Activated naive CD4-positive, alpha-beta T cell treated with anti-CD3 and anti-CD28 coated beads, Interleukin-2, amount 10 ng/mL, durations not matched to agents 7 days and 5 days (primary cell): ENCODE measurements around the gene AIFM3.

Experiments used
- CTCF ChIA-PET: fragments of 350-600 bp; sonication (Branson Sonifier 250); formaldehyde crosslinking; loops from one replicate; lab custom pipeline; 2021; ENCODE audit warnings: antibody characterized with exemption; lab: Charles Lee
- DNase-seq: peaks from one replicate; pipeline ENCODE4 v3.0.0-alpha.2; 2020
- H3K27ac Mint-ChIP-seq: one replicate; pipeline ENCODE4 v1.8.0; 2021; ENCODE audit warnings: mild to moderate bottlenecking, moderate library complexity, mixed read lengths
- H3K27me3 Mint-ChIP-seq: one replicate; pipeline ENCODE4 v1.8.0; 2021; ENCODE audit warnings: mild to moderate bottlenecking, mixed read lengths
- H3K36me3 Mint-ChIP-seq: one replicate; pipeline ENCODE4 v1.8.0; 2021; ENCODE audit warnings: mixed read lengths
- H3K4me1 Mint-ChIP-seq: one replicate; pipeline ENCODE4 v1.8.0; 2021; ENCODE audit warnings: mixed read lengths
- H3K4me3 Mint-ChIP-seq: one replicate; pipeline ENCODE4 v1.8.0; 2021; ENCODE audit warnings: mild to moderate bottlenecking, moderate library complexity, mixed read lengths
- H3K9me3 Mint-ChIP-seq: one replicate; pipeline ENCODE4 v1.8.0; 2021; ENCODE audit warnings: mixed read lengths

AIFM3 gene

DNA sequence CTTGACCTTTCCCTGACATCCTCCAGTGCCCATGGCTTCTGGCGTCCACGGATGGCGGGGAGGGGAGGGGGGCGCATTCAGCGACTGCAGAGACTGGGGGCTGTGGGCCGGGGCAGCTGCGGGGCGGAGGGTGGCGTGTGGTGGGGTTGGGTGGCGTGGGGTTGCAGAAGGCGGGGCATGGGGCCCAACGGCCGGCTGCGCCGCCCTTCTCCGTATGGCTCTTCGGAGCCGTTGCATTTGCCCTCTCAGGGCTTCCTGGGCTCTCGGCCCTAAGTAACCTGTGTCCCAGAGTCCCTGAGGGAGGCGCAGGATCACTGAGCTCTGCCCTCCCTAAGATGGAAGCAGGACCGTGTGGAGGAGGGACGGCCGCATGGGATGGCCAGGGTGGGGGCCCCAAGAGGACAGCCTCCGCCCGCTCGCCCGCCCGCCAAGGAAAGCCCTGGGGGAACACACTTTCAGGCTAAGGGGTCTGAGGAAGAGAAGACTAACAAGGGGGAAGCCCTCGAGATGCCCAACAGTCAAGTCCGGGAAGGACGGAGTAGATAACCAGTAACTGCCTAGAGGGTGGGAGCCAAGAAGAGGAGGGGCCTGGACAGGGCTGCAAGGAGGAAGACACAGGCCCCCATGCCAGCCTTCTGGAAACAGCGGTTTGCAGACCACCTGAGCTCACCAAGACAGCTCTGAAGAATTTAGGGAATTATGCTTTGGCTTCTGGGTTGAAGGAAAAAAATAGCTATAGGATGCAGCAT lies 9.2 kb upstream of the AIFM3 start:
- Mint-ChIP-seq H3K27ac (no peak overlapping the region), H3K4me1 (peaks cover 18% of the 10 kb centered on the region)
- CTCF ChIA-PET, result interaction anchor here (1.0 kb wide), 1 partner anchor 163 kb away, joined by 4 read pairs; no protein-coding TSS in a partner anchor

DNA sequence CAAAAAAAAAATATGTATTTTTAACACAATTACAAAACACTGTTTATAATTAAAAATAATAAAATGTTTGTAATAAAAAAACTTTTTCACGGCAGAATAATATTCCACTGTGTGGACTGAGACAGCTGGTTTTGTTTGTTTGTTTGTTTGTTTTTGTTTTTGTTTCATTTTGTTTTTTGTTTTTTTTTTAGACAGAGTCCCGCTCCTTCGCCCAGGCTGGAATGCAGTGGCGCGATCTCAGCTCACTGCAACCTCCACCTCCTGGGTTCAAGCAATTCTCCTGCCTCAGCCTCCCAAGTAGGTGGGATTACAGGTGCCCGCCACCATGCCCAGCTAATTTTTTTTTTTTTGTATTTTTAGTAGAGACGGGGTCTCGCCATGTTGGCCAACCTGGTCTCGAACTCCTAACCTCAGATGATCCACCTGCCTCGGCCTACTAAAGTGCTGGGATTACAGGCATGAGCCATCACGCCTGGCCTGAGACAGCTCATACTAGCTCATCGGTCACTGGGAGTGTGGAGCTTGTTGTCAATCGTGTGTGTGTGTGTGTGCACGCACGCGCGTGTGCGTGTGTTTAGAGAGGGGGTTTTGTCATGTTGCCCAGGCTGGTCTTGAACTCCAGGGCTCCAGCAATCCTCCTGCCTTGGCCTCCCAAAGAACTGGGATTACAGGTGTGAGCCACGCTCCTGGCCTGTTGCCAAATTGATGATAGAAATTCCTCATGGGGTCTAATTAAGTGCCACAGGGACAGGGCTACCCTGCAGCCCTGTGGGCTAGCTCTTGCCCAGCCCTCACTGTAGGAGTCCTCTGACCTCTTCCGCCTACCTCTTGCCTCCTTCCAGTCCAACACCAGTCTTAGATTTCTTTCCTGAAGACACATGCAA lies 7.2 kb upstream of the AIFM3 start:
- Mint-ChIP-seq H3K4me3 (no peak overlapping the region), H3K27ac (no peak overlapping the region), H3K36me3 (peaks cover 5% of the 10 kb centered on the region), H3K4me1 (peaks cover 26% of the 10 kb centered on the region), H3K9me3 (no peaks in the 10 kb centered on the region), H3K27me3 (peaks cover 73% of the 10 kb centered on the region)
- CTCF ChIA-PET, result interaction anchor here (0.5 to 3.8 kb wide), 6 partner anchors 8 to 41 kb away, joined by 3 to 16 read pairs (median 4); partner anchors contain the start of gene LZTR1
- no peak for DNase-seq

More for the DNA sequence above, 9.2 kb upstream of the AIFM3 start:
- no peak overlapping the region for H3K4me3 Mint-ChIP-seq
- H3K27me3 Mint-ChIP-seq, result peaks cover 53% of the 10 kb centered on the region
- peaks cover 10% of the 10 kb centered on the region for H3K36me3 Mint-ChIP-seq
- DNase-seq, result no peak
- H3K9me3 Mint-ChIP-seq, result no peaks in the 10 kb centered on the region

DNA sequence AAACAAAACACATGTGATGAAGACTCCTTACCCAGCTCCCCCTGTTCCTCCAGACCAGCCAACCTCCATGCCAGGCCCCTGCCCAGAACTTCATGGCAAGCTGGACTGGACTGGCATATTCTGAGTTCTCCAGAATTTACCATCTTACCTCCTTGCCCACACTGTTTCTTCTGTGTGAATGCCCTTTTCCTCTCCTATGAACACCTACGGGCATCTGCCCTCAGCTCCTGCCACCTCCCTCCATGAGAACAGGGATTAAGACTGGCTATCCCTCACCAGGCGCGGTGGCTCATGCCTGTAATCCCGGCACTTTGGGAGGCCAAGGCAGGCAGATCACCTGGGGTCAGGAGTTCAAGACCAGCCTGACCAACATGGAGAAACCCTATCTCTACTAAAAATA lies 6.4 kb upstream of the AIFM3 start:
- peaks cover 27% of the 10 kb centered on the region for H3K4me1 Mint-ChIP-seq

DNA sequence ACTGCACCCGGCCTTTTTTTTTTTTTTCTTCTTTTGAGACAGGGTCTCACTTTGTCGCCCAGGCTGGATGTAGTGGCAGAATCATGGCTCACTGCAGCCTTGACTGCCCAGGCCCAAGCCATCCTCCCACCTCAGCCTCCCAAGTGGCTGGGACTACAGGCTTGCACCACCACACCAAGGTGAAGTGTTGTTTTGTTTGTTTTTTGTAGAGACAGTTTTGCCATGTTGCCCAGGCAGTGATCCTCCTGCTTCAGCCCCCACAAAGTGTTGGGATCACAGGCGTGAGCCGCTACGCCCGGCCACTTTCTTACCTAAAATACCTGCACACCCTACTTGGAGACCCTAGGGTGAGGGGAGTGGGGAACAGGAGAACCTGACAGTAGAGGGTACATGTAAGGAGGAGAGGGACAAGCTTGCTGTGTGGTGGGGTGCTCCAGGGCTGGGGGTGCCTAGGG lies 4.5 kb upstream of the AIFM3 start:
- DNase-seq, result no peak
- CTCF ChIA-PET, result interaction anchor here (1.3 to 3.8 kb wide), 3 partner anchors 8 to 19 kb away, joined by 3 to 16 read pairs (median 5); partner anchors contain the start of gene LZTR1
- Mint-ChIP-seq H3K27me3 (peaks cover 80% of the 10 kb centered on the region), H3K9me3 (no peaks in the 10 kb centered on the region), H3K36me3 (peaks cover 3% of the 10 kb centered on the region), H3K4me1 (peaks cover 23% of the 10 kb centered on the region), H3K4me3 (no peak overlapping the region), H3K27ac (no peak overlapping the region)

More for the DNA sequence above, 6.4 kb upstream of the AIFM3 start:
- CTCF ChIA-PET, result interaction anchor here (1.2 to 3.8 kb wide), 3 partner anchors 8 to 21 kb away, joined by 3 to 16 read pairs (median 5); no protein-coding TSS in a partner anchor
- no peak for DNase-seq
- Mint-ChIP-seq H3K9me3 (no peaks in the 10 kb centered on the region), H3K27ac (no peak overlapping the region), H3K4me3 (no peak overlapping the region), H3K27me3 (peaks cover 79% of the 10 kb centered on the region), H3K36me3 (peaks cover 5% of the 10 kb centered on the region)

DNA sequence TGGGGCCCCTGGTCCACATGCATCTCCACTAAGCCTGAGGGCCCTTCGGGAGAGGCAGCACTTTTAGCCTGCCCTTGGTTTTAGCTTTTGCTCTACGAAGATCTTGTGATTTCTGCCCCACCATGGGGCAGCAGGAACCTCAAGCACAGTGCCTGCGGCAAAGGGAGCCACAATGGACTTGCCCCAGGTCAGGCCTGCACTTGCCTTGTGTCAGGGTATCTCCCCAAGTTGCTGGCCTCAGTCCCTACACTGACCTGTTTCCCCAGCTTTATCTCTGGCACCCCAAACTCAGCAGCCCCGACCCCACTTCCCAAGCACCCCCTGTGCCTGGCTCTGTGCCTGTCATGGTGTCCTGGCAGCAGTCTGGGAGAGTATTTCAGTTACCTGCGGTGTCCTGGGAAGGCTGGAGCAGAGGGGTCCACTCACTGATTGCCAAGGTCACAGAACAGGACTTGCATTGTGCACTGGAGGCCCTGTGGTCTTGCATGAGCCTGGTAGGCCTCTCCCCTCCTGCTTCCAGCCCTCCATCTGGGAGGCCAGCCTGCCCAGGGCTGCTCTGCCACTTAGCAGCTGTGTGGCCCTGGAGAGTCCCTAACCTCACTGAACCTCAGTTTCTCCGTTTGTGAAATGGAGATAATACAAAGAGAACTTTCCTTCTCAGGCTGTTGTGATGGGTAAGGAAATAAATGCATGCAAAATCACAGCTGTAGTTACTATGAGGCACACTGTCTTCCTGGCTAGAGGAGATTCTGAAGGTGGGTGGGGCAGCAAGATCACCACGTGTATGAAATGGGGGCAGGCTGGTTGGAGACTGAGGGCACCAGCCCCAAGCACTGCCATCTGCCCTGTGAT lies 3.6 kb upstream of the AIFM3 start:
- Mint-ChIP-seq H3K4me3 (no peak overlapping the region), H3K27ac (no peak overlapping the region), H3K27me3 (peaks cover 73% of the 10 kb centered on the region), H3K36me3 (peaks cover 3% of the 10 kb centered on the region), H3K4me1 (peaks cover 16% of the 10 kb centered on the region), H3K9me3 (no peaks in the 10 kb centered on the region)
- DNase-seq, result no peak
- CTCF ChIA-PET, result interaction anchor here (1.3 to 3.8 kb wide), 3 partner anchors 9 to 18 kb away, joined by 3 to 16 read pairs (median 5); partner anchors contain the start of gene LZTR1

DNA sequence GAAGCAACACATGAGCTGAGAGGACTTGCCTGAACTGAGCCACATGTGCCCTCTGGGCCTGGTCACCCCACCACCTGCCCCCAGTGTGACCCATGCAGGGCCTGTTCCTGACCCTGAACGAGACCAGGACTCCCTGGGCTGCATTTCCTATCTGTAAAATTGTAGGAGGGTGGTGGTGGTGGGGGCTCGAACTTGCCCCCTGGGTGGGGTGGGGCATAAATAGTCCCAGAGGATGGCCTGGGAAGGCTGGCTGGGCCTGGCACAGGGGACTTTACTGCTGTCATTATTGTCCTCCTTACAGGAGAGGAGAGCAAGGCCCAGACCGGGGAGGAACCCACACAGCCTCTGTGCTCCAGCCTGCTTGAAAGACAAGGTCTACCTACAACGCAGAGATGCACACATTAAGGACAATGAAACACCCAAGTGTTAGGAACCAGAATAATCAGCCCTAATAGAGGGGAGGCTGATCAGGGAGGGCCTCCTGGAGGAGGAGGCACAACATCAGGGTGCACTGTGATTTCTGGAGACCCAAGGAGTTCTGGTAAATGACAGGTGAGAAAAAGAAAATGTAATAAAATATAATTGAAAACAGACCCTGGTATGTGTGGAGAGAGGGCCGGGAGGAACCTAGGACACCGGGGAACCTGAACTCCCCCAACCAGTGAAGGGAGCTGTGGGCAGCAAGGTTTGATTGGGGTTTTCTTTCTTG lies 2.8 kb upstream of the AIFM3 start:
- no peak for DNase-seq
- H3K4me1 Mint-ChIP-seq, result peaks cover 16% of the 10 kb centered on the region

DNA sequence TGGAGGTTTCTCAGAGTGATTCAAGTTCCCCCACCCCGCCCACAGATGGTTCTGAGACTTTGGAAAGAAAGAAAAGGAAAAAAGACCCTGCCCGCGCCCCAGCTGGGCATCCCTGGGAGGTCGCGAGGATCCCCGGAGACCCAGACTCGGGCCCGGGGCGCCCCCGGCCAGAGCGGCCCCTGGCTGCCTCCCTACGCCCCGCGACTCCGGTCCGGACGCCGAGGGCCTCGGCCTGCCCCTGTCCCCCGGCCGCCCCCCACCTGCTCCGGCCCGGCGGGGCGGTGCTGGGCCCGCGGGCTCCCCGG lies 2.3 kb upstream of the AIFM3 start:
- no peaks in the 10 kb centered on the region for H3K9me3 Mint-ChIP-seq
- no peak for DNase-seq
- peaks cover 16% of the 10 kb centered on the region for H3K4me1 Mint-ChIP-seq
- CTCF ChIA-PET, result no interaction called here
- H3K36me3 Mint-ChIP-seq, result peaks cover 3% of the 10 kb centered on the region
- H3K27ac Mint-ChIP-seq, result no peak overlapping the region
- peaks cover 66% of the 10 kb centered on the region for H3K27me3 Mint-ChIP-seq
- peak overlapping the region; percentile 62 for H3K4me3 Mint-ChIP-seq

More for the DNA sequence above, 2.8 kb upstream of the AIFM3 start:
- Mint-ChIP-seq H3K4me3 (peak overlapping the region; percentile 62), H3K9me3 (no peaks in the 10 kb centered on the region), H3K27ac (no peak overlapping the region), H3K27me3 (peaks cover 66% of the 10 kb centered on the region), H3K36me3 (peaks cover 3% of the 10 kb centered on the region)
- CTCF ChIA-PET, result no interaction called here

DNA sequence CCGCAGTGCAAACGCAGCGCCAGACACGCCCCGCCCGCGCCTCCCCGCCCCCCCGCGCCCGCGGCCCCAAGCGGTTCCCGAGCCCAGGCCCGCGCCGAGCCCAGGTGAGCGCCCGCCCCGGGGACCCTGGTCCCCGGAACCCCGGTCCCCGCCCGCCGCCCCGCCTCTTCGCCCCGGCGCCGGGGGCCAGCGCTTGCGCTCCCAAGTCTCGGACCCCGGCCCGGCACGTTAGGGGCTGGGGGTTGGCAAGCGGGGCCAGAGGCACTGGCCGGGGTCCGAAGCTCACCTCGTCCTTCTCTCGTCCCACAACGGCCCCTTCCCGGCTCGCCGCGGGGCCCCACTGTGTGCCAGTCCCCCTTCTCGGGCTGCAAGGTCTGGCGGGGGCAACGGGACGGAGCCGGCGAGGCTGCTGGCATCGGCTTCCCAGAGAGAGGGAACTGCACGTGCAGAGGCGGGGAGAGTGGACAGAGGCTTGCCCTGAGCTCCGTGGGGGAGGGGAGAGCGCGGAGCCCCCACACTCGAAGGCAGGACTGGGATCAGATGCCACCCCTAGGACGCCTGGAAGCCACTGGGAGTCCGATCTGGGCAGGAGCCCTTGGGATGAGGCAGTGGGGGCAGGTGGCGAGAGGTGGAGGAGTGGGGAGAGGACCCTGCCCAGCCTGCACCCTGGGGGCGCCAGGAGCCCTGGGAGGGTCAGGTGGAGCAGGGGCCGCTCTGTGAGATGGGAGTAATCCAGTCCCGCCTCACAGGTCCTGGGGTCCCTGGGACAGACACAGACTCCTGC lies 1.8 kb upstream of the AIFM3 start:
- Mint-ChIP-seq H3K9me3 (no peaks in the 10 kb centered on the region), H3K4me1 (peaks cover 16% of the 10 kb centered on the region), H3K27me3 (peaks cover 65% of the 10 kb centered on the region), H3K27ac (no peak overlapping the region), H3K36me3 (peaks cover 3% of the 10 kb centered on the region), H3K4me3 (peak overlapping the region; percentile 35)
- peak; percentile 41 for DNase-seq
- CTCF ChIA-PET, result no interaction called here

DNA sequence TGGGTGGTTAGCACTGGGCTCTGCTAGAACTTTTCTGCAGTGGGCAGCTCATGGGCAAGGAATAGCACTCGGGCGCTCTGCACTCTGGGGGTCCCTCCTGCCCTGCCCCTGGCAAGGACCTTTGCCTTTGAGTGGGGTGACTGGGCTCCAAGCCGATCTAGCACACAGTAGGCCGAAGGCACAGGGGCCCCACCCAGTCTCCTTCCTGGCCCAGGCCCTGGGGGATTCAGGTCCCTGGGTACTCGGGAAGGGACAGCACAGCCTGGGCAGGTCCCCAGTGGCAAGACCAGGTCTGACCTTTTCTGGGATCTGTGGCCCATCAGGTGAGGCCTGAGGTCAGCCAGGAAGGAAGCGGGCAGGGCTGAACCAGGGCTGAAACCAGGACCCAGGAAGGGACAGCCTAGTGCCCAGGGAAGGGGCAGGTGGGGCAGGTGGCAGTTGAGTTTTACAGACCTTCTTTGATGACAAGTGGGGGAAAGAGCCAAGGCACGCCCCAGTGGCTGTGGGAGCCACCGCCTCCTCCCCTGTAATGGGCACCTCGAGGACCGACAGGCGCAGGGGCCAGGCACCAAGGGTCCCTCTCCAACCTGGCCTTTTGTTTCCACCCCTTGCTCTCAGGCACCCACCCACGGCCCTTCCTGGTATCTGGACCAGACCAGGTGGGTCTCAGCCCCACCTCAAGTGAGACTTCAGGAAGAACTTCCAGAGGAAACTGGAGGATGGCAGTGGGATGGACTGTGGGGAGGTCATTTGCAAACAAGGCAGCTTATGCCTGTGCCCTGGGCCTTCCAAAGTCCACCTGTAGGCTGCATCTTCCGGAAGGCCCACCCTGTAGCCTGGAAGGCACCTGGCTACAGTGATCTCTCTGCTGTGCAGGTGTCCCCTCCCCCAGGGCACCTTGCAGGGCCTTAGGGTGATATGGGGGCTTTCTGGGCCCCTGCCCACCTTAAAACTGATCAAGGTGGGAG lies 883 bp upstream of the AIFM3 start:
- peak overlapping the region; percentile 35 for H3K4me3 Mint-ChIP-seq
- peaks cover 16% of the 10 kb centered on the region for H3K4me1 Mint-ChIP-seq
- no peak overlapping the region for H3K27ac Mint-ChIP-seq
- CTCF ChIA-PET, result no interaction called here
- DNase-seq, result no peak
- peaks cover 61% of the 10 kb centered on the region for H3K27me3 Mint-ChIP-seq
- H3K9me3 Mint-ChIP-seq, result no peaks in the 10 kb centered on the region
- H3K36me3 Mint-ChIP-seq, result peaks cover 3% of the 10 kb centered on the region

DNA sequence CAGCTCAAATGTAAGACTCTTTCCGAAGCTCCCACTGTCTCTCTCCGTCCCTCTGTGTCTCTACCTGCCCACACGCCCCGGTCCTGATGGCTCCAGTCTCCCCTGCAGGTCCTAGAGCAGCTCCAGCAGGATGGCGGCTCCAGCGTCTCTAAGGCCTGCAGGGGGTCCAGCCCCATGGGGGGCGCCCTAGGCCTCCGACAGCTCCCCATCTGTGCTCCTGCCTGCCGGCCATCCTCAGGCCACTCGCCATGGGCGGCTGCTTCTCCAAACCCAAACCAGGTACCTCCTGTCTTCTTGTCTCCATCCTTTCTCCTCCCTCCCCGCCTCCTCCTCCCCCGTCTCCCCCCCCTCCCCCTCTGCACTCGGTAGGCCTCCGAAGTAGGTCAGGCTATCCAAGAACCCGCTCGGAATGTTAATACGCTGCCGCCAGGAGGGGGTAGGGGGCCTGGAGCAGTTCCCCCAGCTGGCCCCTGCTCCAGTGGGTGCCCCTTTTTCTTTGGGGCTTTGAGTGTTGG lies 699 bp downstream of the AIFM3 start:
- Mint-ChIP-seq H3K4me3 (no peak overlapping the region), H3K4me1 (peaks cover 12% of the 10 kb centered on the region), H3K27me3 (peaks cover 60% of the 10 kb centered on the region), H3K9me3 (no peaks in the 10 kb centered on the region), H3K36me3 (peaks cover 3% of the 10 kb centered on the region), H3K27ac (no peak overlapping the region)
- CTCF ChIA-PET, result no interaction called here
- DNase-seq, result no peak

DNA sequence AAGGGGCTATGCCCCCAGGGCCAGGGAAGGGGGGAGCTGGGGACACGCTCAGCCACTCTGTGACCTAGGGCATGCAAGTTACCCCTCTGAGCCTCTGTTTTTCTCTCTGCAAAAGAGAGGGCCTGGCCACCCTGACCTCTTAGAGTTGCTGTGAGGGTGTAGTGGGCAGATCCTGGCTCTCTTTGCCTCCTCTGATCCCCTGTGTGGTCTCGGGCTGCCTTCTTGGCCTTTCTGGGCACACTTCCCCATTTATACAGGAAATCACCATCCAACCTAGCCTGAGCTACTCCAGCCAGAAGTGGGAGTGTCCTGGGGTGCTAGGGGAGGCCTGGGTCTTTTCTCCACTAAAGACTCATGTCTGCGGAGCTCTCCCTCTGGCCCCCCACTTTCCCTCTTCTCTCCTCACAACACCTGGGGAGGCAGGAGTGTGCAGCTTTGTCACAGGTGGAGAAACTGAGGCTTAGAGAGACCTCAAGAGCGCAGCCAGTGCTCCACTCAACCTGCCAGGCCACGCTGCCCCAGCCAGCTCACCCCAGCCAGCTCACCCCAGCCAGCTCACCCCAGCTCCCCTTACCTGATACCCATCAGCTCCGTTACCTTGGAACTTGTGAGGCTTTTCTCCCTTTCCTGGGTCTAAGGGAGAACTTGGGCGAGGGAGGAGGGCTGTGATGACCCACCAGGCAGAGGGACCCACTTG lies 1.4 kb downstream of the AIFM3 start:
- H3K27me3 Mint-ChIP-seq, result peaks cover 56% of the 10 kb centered on the region
- peaks cover 12% of the 10 kb centered on the region for H3K4me1 Mint-ChIP-seq
- no peak for DNase-seq
- CTCF ChIA-PET, result interaction anchor here (0.6 kb wide), 1 partner anchor 198 kb away, joined by 3 read pairs; no protein-coding TSS in a partner anchor
- H3K4me3 Mint-ChIP-seq, result no peak overlapping the region
- peaks cover 3% of the 10 kb centered on the region for H3K36me3 Mint-ChIP-seq
- no peaks in the 10 kb centered on the region for H3K9me3 Mint-ChIP-seq
- H3K27ac Mint-ChIP-seq, result no peak overlapping the region
